Kidney tubule cell (primary cell): Measurements from ENCODE around the gene ASB18.

Source experiments
- DNase-seq: peaks from one replicate; pipeline ENCODE4 v3.0.0-alpha.2; 2018; ENCODE audit warnings: low spot score

Gene ASB18

GRCh38 chr2:236173729-236174607 lies 90.2 kb downstream of the ASB18 start:
- peak; percentile 60 for DNase-seq

- DNase-seq, result no peak
These were observed 91.0 kb downstream of the ASB18 start for GRCh38 chr2:236173036-236173728.

- DNase-seq, result no peak
These were observed 91.8 kb downstream of the ASB18 start for GRCh38 chr2:236172255-236173035.

GRCh38 chr2:236171680-236172254 lies 92.4 kb downstream of the ASB18 start:
- DNase-seq, result no peak

- DNase-seq, result no peak
These were observed 93.0 kb downstream of the ASB18 start for GRCh38 chr2:236171181-236171679.

- DNase-seq, result no peak
These were observed 93.5 kb downstream of the ASB18 start for GRCh38 chr2:236170590-236171165.

- no peak for DNase-seq
These were observed 94.2 kb downstream of the ASB18 start for GRCh38 chr2:236169741-236170589.

GRCh38 chr2:236169151-236169721 lies 95.0 kb downstream of the ASB18 start:
- no peak for DNase-seq

- peak; percentile 75 for DNase-seq
These were observed 95.8 kb downstream of the ASB18 start, which contains the start of gene GBX2 for GRCh38 chr2:236168110-236169080. Gene GBX2 (minus strand): TSS chr2:236168386. CDS start chr2:236167971, 415 bp downstream.

GRCh38 chr2:236167297-236168109 lies 96.7 kb downstream of the ASB18 start:
- peak; percentile 65 for DNase-seq

GRCh38 chr2:236166796-236167296 lies 97.4 kb downstream of the ASB18 start:
- no peak for DNase-seq

GRCh38 chr2:236165842-236166795 lies 98.1 kb downstream of the ASB18 start:
- no peak for DNase-seq

GRCh38 chr2:236164925-236165841 lies 99.0 kb downstream of the ASB18 start:
- no peak for DNase-seq

- DNase-seq, result no peak
These were observed 99.8 kb downstream of the ASB18 start for GRCh38 chr2:236164201-236164924.
